Measurements from ENCODE around the gene INTS7. TPM values are rescaled to one million over a fixed set of nuclear protein-coding genes. Genes with fewer than 3 reads are reported as not detected.

INTS7 gene
- total and polyA plus RNA-seq, 2 experiments from 2014 or later: 10.9 to 34.0 TPM

DNA sequence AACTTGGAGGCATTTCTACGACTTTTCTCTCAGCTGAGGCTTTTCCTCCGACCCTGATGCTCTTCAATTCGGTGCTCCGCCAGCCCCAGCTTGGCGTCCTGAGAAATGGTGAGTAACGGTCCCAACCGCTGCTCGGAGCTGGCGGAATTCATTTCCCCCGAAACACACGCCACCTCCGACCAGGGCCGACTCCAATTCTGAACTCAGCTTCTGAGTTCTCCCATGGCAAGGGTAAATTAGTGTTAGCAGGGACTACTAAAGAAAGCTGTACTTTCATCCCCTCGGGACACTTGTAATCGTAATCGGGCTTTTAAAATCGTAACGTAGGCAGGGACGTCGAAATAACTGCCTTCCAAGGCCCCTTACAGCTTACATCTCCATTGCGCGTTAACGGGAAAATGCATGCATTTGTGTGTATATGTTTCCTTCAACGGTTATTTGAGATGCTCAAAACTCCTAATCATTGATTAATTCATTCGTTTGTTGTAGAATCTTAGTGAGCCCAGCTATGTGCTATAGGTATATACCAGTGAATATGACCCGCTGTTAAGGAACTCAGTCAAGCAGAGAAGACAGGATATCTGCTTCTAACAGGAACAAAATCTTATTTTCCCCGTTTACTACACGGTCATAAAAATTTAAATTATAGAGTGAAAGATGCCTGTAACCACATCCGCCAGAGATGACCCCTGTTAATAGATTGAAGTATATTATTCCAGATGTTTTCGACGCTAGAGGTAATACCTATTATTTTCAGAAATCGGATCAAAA lies 663 bp upstream of the INTS7 start:
- Histone ChIP-seq H3K79me2 (replicated peaks; ENCODE audit: insufficient read depth) (peaks cover 90% of the 10 kb centered on the region), H3K9me2 (ENCODE audit: insufficient read depth) (no peaks in the 10 kb centered on the region), H3K4me2 (peak overlapping the region; percentile 79), H3K27ac (ENCODE audit: low read depth) (peak overlapping the region; percentile 75; the same call in 1 of the 2 replicates), H3F3A (replicated peaks; ENCODE audit: low read depth) (no peaks in the 10 kb centered on the region), H3K36me3 (ENCODE audit: insufficient read depth) (no peaks in the 10 kb centered on the region), H4K20me1 (replicated peaks; ENCODE audit: insufficient read depth) (peaks cover 33% of the 10 kb centered on the region), H3K27me3 (ENCODE audit: insufficient read depth) (no peaks in the 10 kb centered on the region), H3K4me1 (ENCODE audit: insufficient read depth) (peaks cover 20% of the 10 kb centered on the region), H2AFZ (peak overlapping the region; percentile 72), H3K4me3 (peak overlapping the region; percentile 74)
- ATAC-seq: peak; percentile 22
- peak overlapping the region; percentile 96 for H3K4me3 Mint-ChIP-seq
- no peak for DNase-seq (ENCODE audit: low spot score)
- no peaks in the 10 kb centered on the region for H3K9me3 Mint-ChIP-seq
- peaks cover 35% of the 10 kb centered on the region; the same call in 2 of the 3 replicates for H3K4me1 Mint-ChIP-seq
- H3K27ac Mint-ChIP-seq: peak overlapping the region; percentile 100
- H3K36me3 Mint-ChIP-seq (ENCODE audit: low read depth): peaks cover 25% of the 10 kb centered on the region; the same call in 2 of the 3 replicates
- TF ChIP-seq POLR2AphosphoS5 (IDR thresholded peaks at IDR 0.05; ENCODE audit: low read depth) (no peak), ZNF331 (CRISPR knock-in tag; IDR thresholded peaks at IDR 0.05; ENCODE audit: low read depth) (no peak), CREB1 (CRISPR knock-in tag; IDR thresholded peaks at IDR 0.05; ENCODE audit: low read depth) (no peak), JUNB (IDR thresholded peaks at IDR 0.05; ENCODE audit: unreplicated experiment) (no peak), NANOG (IDR thresholded peaks at IDR 0.05; ENCODE audit: borderline replicate concordance) (no peak), EZH2phosphoT487 (IDR thresholded peaks at IDR 0.05; ENCODE audit: unreplicated experiment) (no peak), STAT1 (IDR thresholded peaks at IDR 0.05; ENCODE audit: unreplicated experiment) (no peak), ZNF114 (CRISPR knock-in tag; IDR thresholded peaks at IDR 0.05) (no peak)
- TF ChIP-seq, protein P1, sequence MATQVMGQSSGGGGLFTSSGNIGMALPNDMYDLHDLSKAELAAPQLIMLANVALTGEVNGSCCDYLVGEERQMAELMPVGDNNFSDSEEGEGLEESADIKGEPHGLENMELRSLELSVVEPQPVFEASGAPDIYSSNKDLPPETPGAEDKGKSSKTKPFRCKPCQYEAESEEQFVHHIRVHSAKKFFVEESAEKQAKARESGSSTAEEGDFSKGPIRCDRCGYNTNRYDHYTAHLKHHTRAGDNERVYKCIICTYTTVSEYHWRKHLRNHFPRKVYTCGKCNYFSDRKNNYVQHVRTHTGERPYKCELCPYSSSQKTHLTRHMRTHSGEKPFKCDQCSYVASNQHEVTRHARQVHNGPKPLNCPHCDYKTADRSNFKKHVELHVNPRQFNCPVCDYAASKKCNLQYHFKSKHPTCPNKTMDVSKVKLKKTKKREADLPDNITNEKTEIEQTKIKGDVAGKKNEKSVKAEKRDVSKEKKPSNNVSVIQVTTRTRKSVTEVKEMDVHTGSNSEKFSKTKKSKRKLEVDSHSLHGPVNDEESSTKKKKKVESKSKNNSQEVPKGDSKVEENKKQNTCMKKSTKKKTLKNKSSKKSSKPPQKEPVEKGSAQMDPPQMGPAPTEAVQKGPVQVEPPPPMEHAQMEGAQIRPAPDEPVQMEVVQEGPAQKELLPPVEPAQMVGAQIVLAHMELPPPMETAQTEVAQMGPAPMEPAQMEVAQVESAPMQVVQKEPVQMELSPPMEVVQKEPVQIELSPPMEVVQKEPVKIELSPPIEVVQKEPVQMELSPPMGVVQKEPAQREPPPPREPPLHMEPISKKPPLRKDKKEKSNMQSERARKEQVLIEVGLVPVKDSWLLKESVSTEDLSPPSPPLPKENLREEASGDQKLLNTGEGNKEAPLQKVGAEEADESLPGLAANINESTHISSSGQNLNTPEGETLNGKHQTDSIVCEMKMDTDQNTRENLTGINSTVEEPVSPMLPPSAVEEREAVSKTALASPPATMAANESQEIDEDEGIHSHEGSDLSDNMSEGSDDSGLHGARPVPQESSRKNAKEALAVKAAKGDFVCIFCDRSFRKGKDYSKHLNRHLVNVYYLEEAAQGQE (IDR thresholded peaks at IDR 0.05; ENCODE audit: unreplicated experiment): no peak
- TF ChIP-seq, protein P2, sequence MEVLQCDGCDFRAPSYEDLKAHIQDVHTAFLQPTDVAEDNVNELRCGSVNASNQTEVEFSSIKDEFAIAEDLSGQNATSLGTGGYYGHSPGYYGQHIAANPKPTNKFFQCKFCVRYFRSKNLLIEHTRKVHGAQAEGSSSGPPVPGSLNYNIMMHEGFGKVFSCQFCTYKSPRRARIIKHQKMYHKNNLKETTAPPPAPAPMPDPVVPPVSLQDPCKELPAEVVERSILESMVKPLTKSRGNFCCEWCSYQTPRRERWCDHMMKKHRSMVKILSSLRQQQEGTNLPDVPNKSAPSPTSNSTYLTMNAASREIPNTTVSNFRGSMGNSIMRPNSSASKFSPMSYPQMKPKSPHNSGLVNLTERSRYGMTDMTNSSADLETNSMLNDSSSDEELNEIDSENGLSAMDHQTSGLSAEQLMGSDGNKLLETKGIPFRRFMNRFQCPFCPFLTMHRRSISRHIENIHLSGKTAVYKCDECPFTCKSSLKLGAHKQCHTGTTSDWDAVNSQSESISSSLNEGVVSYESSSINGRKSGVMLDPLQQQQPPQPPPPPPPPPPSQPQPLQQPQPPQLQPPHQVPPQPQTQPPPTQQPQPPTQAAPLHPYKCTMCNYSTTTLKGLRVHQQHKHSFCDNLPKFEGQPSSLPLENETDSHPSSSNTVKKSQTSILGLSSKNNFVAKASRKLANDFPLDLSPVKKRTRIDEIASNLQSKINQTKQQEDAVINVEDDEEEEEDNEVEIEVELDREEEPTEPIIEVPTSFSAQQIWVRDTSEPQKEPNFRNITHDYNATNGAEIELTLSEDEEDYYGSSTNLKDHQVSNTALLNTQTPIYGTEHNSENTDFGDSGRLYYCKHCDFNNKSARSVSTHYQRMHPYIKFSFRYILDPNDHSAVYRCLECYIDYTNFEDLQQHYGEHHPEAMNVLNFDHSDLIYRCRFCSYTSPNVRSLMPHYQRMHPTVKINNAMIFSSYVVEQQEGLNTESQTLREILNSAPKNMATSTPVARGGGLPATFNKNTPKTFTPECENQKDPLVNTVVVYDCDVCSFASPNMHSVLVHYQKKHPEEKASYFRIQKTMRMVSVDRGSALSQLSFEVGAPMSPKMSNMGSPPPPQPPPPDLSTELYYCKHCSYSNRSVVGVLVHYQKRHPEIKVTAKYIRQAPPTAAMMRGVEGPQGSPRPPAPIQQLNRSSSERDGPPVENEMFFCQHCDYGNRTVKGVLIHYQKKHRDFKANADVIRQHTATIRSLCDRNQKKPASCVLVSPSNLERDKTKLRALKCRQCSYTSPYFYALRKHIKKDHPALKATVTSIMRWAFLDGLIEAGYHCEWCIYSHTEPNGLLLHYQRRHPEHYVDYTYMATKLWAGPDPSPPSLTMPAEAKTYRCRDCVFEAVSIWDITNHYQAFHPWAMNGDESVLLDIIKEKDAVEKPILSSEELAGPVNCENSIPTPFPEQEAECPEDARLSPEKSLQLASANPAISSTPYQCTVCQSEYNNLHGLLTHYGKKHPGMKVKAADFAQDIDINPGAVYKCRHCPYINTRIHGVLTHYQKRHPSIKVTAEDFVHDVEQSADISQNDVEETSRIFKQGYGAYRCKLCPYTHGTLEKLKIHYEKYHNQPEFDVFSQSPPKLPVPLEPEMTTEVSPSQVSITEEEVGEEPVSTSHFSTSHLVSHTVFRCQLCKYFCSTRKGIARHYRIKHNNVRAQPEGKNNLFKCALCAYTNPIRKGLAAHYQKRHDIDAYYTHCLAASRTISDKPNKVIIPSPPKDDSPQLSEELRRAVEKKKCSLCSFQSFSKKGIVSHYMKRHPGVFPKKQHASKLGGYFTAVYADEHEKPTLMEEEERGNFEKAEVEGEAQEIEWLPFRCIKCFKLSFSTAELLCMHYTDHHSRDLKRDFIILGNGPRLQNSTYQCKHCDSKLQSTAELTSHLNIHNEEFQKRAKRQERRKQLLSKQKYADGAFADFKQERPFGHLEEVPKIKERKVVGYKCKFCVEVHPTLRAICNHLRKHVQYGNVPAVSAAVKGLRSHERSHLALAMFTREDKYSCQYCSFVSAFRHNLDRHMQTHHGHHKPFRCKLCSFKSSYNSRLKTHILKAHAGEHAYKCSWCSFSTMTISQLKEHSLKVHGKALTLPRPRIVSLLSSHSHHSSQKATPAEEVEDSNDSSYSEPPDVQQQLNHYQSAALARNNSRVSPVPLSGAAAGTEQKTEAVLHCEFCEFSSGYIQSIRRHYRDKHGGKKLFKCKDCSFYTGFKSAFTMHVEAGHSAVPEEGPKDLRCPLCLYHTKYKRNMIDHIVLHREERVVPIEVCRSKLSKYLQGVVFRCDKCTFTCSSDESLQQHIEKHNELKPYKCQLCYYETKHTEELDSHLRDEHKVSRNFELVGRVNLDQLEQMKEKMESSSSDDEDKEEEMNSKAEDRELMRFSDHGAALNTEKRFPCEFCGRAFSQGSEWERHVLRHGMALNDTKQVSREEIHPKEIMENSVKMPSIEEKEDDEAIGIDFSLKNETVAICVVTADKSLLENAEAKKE (CRISPR knock-in tag; IDR thresholded peaks at IDR 0.05): no peak
- TF ChIP-seq, protein P3, sequence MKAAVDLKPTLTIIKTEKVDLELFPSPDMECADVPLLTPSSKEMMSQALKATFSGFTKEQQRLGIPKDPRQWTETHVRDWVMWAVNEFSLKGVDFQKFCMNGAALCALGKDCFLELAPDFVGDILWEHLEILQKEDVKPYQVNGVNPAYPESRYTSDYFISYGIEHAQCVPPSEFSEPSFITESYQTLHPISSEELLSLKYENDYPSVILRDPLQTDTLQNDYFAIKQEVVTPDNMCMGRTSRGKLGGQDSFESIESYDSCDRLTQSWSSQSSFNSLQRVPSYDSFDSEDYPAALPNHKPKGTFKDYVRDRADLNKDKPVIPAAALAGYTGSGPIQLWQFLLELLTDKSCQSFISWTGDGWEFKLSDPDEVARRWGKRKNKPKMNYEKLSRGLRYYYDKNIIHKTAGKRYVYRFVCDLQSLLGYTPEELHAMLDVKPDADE (IDR thresholded peaks at IDR 0.05): no peak
- TF ChIP-seq, protein P4, sequence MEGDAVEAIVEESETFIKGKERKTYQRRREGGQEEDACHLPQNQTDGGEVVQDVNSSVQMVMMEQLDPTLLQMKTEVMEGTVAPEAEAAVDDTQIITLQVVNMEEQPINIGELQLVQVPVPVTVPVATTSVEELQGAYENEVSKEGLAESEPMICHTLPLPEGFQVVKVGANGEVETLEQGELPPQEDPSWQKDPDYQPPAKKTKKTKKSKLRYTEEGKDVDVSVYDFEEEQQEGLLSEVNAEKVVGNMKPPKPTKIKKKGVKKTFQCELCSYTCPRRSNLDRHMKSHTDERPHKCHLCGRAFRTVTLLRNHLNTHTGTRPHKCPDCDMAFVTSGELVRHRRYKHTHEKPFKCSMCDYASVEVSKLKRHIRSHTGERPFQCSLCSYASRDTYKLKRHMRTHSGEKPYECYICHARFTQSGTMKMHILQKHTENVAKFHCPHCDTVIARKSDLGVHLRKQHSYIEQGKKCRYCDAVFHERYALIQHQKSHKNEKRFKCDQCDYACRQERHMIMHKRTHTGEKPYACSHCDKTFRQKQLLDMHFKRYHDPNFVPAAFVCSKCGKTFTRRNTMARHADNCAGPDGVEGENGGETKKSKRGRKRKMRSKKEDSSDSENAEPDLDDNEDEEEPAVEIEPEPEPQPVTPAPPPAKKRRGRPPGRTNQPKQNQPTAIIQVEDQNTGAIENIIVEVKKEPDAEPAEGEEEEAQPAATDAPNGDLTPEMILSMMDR (conservative IDR thresholded peaks at IDR 0.05; ENCODE audit: low read depth in 2 of 2): no peak
- H3K27me3 Mint-ChIP-seq (ENCODE audit: insufficient read depth, low read depth, poor library complexity): peaks cover 12% of the 10 kb centered on the region

All from GM23338 (cell line).